ENCODE data around the gene CLDN6. TPM values are rescaled to one million over a fixed set of nuclear protein-coding genes. Genes with fewer than 3 reads are reported as not detected.

Gene CLDN6
- total RNA-seq, 1 experiment from 2014 or later: 743 TPM

DNA sequence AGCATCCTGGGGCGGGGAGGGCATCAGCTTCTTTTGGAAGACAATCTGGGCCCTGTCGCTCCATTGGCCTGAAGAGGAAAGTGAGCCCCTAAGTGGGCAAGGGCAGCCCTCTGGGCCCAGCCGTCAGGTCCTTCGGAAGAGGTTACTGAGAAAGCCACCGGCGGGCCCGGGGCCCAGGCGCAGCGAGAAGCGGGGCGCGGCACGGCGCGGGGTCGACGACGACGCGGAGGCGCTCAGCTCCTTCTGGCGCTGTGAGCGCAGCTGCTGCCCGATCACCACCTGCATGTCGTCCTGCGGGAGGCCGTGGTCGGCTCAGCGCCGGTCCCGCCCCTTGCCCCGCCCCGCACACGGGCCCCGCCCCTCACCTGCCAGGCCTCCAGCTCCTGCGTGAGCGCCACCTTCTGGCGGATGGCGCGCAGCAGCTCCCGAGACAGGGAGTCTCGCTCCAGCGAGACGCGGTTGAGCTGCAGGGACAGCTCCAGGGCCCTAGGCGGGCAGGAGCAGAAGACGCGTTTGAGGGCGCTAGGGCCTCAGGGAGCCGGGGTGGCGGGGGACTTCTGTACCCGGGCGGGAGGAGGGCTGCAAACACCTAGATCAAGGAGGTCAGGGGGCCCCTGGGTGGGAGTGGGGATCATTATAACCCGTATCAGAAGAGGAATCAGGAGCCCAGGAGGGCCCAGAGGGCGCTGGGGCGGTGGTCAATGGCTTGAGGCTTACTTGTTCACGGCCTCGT is 10.2 kb upstream of the CLDN6 start:
- Histone ChIP-seq H3K9ac (ENCODE audit: extremely low read depth, insufficient read length, low read length) (no peak overlapping the region), H3K23me2 (ENCODE audit: insufficient read length, low read depth, low read length, poor library complexity, severe bottlenecking) (peaks cover 3% of the 10 kb centered on the region), H4K20me1 (ENCODE audit: control insufficient read depth, insufficient read depth, insufficient read length) (peaks cover 3% of the 10 kb centered on the region), H4K8ac (replicated peaks; ENCODE audit: insufficient read length, low read depth, low read length) (no peak overlapping the region), H2BK120ac (ENCODE audit: low read depth, low read length, poor library complexity, severe bottlenecking) (no peak overlapping the region), H2AFZ (ENCODE audit: low read length) (no peak overlapping the region), H3K27me3 (ENCODE audit: insufficient read depth, low read length) (no peaks in the 10 kb centered on the region), H3K79me2 (ENCODE audit: insufficient read depth, low read length) (no peaks in the 10 kb centered on the region), H3K9me3 (ENCODE audit: control insufficient read depth, low read depth, low read length) (no peaks in the 10 kb centered on the region), H4K5ac (ENCODE audit: insufficient read length, low read depth, low read length) (no peak overlapping the region), H2BK15ac (ENCODE audit: low read depth, low read length) (no peak overlapping the region), H3K4ac (ENCODE audit: low read depth, low read length) (no peak overlapping the region), H2BK20ac (ENCODE audit: low read depth, low read length, poor library complexity, severe bottlenecking) (no peak overlapping the region), H4K91ac (ENCODE audit: insufficient read length, low read depth, low read length) (no peak overlapping the region), H2AK5ac (ENCODE audit: insufficient read length, low read length) (no peak overlapping the region), H3K4me1 (ENCODE audit: insufficient read depth, low read length) (no peaks in the 10 kb centered on the region), H3T11ph (ENCODE audit: low read length) (no peak overlapping the region), H3K56ac (ENCODE audit: insufficient read length, low read depth, low read length) (no peak overlapping the region), H3K14ac (ENCODE audit: insufficient read depth, low read length) (no peak overlapping the region), H3K79me1 (ENCODE audit: insufficient read depth, low read depth, low read length, poor library complexity, severe bottlenecking) (no peaks in the 10 kb centered on the region), H2BK12ac (ENCODE audit: insufficient read length, low read depth, low read length) (no peak overlapping the region), H3K18ac (ENCODE audit: insufficient read length, low read depth, low read length) (no peak overlapping the region), H3K23ac (ENCODE audit: insufficient read length, low read depth, low read length) (no peak overlapping the region), H3K4me2 (ENCODE audit: insufficient read depth, insufficient read length, low read length) (no peak overlapping the region), H2BK5ac (ENCODE audit: insufficient read length, low read length) (no peak overlapping the region), H3K27ac (ENCODE audit: insufficient read length, low read depth, low read length) (no peak overlapping the region)
- WGBS (ENCODE audit: extremely low coverage, insufficient read length, low lambda C conversion rate): no CpG with 5 or more reads among the region's 58 CpGs
- H3K9me3 Mint-ChIP-seq: no peaks in the 10 kb centered on the region
- H3K4me3 Mint-ChIP-seq: peak overlapping the region in 1 of 2 experiments; percentile 51; a peak in 2 of 5 replicates
- peaks cover 9% of the 10 kb centered on the region for H3K27me3 Mint-ChIP-seq (ENCODE audit: low read depth)
- H3K27ac Mint-ChIP-seq: no peak overlapping the region
- H3K4me1 Mint-ChIP-seq: peaks cover 14 to 43% of the 10 kb centered on the region in 2 experiments
- H3K36me3 Mint-ChIP-seq (ENCODE audit: insufficient read depth in 1 of 3, low read depth in 3 of 3): peaks cover 13 to 38% (median 34%) of the 10 kb centered on the region in 3 experiments
- TF ChIP-seq, protein P1, sequence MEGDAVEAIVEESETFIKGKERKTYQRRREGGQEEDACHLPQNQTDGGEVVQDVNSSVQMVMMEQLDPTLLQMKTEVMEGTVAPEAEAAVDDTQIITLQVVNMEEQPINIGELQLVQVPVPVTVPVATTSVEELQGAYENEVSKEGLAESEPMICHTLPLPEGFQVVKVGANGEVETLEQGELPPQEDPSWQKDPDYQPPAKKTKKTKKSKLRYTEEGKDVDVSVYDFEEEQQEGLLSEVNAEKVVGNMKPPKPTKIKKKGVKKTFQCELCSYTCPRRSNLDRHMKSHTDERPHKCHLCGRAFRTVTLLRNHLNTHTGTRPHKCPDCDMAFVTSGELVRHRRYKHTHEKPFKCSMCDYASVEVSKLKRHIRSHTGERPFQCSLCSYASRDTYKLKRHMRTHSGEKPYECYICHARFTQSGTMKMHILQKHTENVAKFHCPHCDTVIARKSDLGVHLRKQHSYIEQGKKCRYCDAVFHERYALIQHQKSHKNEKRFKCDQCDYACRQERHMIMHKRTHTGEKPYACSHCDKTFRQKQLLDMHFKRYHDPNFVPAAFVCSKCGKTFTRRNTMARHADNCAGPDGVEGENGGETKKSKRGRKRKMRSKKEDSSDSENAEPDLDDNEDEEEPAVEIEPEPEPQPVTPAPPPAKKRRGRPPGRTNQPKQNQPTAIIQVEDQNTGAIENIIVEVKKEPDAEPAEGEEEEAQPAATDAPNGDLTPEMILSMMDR (conservative IDR thresholded peaks at IDR 0.05): peak; percentile 93
- DNase-seq: peak; percentile 97

Measured in H9 (cell line).